Prostate gland (tissue), 2 donors: ENCODE data around the gene DTD2. TPM values are rescaled to one million over a fixed set of nuclear protein-coding genes. Genes with fewer than 3 reads are reported as not detected.

Experiments
- DNase-seq: peaks from one replicate; pipeline ENCODE4 v3.0.0-alpha.2; 2019; ENCODE audit warnings: low spot score
- H3K27ac ChIP-seq, 2 donors: fragments of 200-600 bp; sonication (generic); 2 replicates each; pipeline ENCODE4 v1.5.1; 2017 to 2019
- H3K27me3 ChIP-seq: fragments of 200-600 bp; sonication (generic); replicated peaks from 2 replicates; pipeline ENCODE4 v1.5.1; 2019; ENCODE audit not compliant: insufficient read depth
- H3K36me3 ChIP-seq, 2 donors: fragments of 200-600 bp; sonication (generic); 1 replicate in 1 of 2; 2 replicates in 1 of 2; pipeline versions ENCODE4 v1.5.1 to v1.8.1; 2017 to 2019
- H3K4me1 ChIP-seq: fragments of 200-600 bp; sonication (generic); replicated peaks from 2 replicates; pipeline ENCODE4 v1.5.1; 2019
- H3K4me3 ChIP-seq, 2 donors: fragments of 200-600 bp; sonication (generic); 2 replicates each; pipeline ENCODE4 v1.5.1; 2017 to 2019
- H3K9me3 ChIP-seq: fragments of 200-600 bp; sonication (generic); 2 replicates; pipeline ENCODE4 v1.5.1; 2017
- CTCF ChIP-seq, 4 experiments: fragments of 200-600 bp in 2 of 4; fragments of 450-650 bp in 2 of 4; sonication (generic) in 2 of 4; IDR thresholded peaks; 1 replicate in 3 of 4; 2 replicates in 1 of 4; pipeline ENCODE4 v1.5.1; 2016 to 2019; ENCODE audit warnings: antibody characterized with exemption in 4 of 4, mild to moderate bottlenecking in 2 of 4, moderate library complexity in 2 of 4
- POLR2A ChIP-seq: fragments of 450-650 bp; IDR thresholded peaks from one replicate; pipeline ENCODE4 v1.6.1; 2016; ENCODE audit warnings: antibody characterized with exemption, mild to moderate bottlenecking
- POLR2AphosphoS5 ChIP-seq: sonication (generic); formaldehyde crosslinking; IDR thresholded peaks from one replicate; pipeline ENCODE4 v1.6.1; 2017; ENCODE audit warnings: antibody characterized with exemption
- WGBS: methylation state at CpG from one replicate; pipeline ENCODE4 v1.1.5; 2018; 5-methylcytosine and 5-hydroxymethylcytosine counted together
- intact Hi-C: fragments of 100-400 bp; cut with DNase I; formaldehyde crosslinking; loops from one replicate; pipeline ENCODE4 v1.14.2; 2022
- total RNA-seq, 2 donors: library from RNA; depleted of rRNA; stranded (reverse); fragments of >200 nt; gene quantifications; one replicate each; pipeline ENCODE4 v1.1.0, GENCODE V29; 2016

Gene DTD2
- total RNA-seq, 2 donors from 2014 or later, result 32.0 to 41.1 TPM

GRCh38 chr14:31410048-31410650 lies 47.2 kb downstream of the DTD2 start:
- Histone ChIP-seq H3K36me3 (no peaks in the 10 kb centered on the region), H3K27me3 (no peaks in the 10 kb centered on the region), H3K27ac (no peak overlapping the region), H3K4me3 (no peak overlapping the region), H3K4me1 (no peaks in the 10 kb centered on the region), H3K9me3 (no peaks in the 10 kb centered on the region)
- no peak for DNase-seq
- 86% methylated on average over 3 of the region's 3 CpGs for WGBS
- intact Hi-C loops, result no loop called here
- TF ChIP-seq POLR2A (no peak), CTCF (IDR thresholded peaks at IDR 0.05) (no peak)

GRCh38 chr14:31408421-31408820 lies 48.9 kb downstream of the DTD2 start:
- WGBS, result 98% methylated on average over 1 of the region's 1 CpG
- DNase-seq, result no peak
- no peak for TF ChIP-seq CTCF (IDR thresholded peaks at IDR 0.05)
- no peak overlapping the region for H3K27ac ChIP-seq
- intact Hi-C loops, result no loop called here
- H3K4me3 ChIP-seq, result no peak overlapping the region
- no peaks in the 10 kb centered on the region for H3K4me1 ChIP-seq
- H3K9me3 ChIP-seq, result no peaks in the 10 kb centered on the region
- no peaks in the 10 kb centered on the region for H3K27me3 ChIP-seq
- H3K36me3 ChIP-seq, result no peaks in the 10 kb centered on the region

GRCh38 chr14:31405599-31406232 lies 51.6 kb downstream of the DTD2 start:
- Histone ChIP-seq H3K27ac (no peak overlapping the region), H3K4me1 (no peaks in the 10 kb centered on the region), H3K4me3 (no peak overlapping the region), H3K9me3 (no peaks in the 10 kb centered on the region), H3K27me3 (no peaks in the 10 kb centered on the region), H3K36me3 (no peaks in the 10 kb centered on the region)
- WGBS, result 89% methylated on average over 4 of the region's 4 CpGs
- intact Hi-C loops, result no loop called here
- TF ChIP-seq POLR2A, result no peak
- TF ChIP-seq POLR2AphosphoS5, result no peak
- no peak for TF ChIP-seq CTCF (IDR thresholded peaks at IDR 0.05)
- no peak for DNase-seq

- Histone ChIP-seq H3K4me1 (no peaks in the 10 kb centered on the region), H3K36me3 (no peaks in the 10 kb centered on the region), H3K4me3 (no peak overlapping the region), H3K27me3 (no peaks in the 10 kb centered on the region), H3K27ac (no peak overlapping the region), H3K9me3 (no peaks in the 10 kb centered on the region)
- no peak for DNase-seq
- 98% methylated on average over 8 of the region's 8 CpGs for WGBS
- no peak for TF ChIP-seq POLR2AphosphoS5
- no peak for TF ChIP-seq CTCF (IDR thresholded peaks at IDR 0.05)
- TF ChIP-seq POLR2A, result no peak
- intact Hi-C loops, result no loop called here
Measured at GRCh38 chr14:31405106-31405505, 52.2 kb downstream of the DTD2 start.

GRCh38 chr14:31403707-31404106 lies 53.6 kb downstream of the DTD2 start:
- DNase-seq, result no peak
- H3K4me1 ChIP-seq, result no peaks in the 10 kb centered on the region
- H3K4me3 ChIP-seq, result no peak overlapping the region
- WGBS, result 96% methylated on average over 3 of the region's 3 CpGs
- no peak overlapping the region for H3K27ac ChIP-seq
- intact Hi-C loops, result no loop called here
- no peaks in the 10 kb centered on the region for H3K9me3 ChIP-seq
- H3K36me3 ChIP-seq, result no peaks in the 10 kb centered on the region
- no peaks in the 10 kb centered on the region for H3K27me3 ChIP-seq
- TF ChIP-seq POLR2A (no peak), CTCF (IDR thresholded peaks at IDR 0.05) (no peak), POLR2AphosphoS5 (no peak)
